Neural cell (in vitro differentiated cells): ENCODE data around the gene SNRNP35.

Experiments used
- CTCF ChIP-seq: fragments of 450-650 bp; IDR thresholded peaks from 2 replicates; pipeline ENCODE4 v1.5.1; 2014; ENCODE audit warnings: antibody characterized with exemption, mild to moderate bottlenecking, moderate library complexity; ENCODE audit not compliant: poor library complexity, severe bottlenecking
- EP300 ChIP-seq: fragments of 450-650 bp; conservative IDR thresholded peaks from 2 replicates; pipeline ENCODE4 v1.6.1; 2014; ENCODE audit warnings: antibody characterized with exemption, mild to moderate bottlenecking, moderate library complexity; ENCODE audit not compliant: poor library complexity, severe bottlenecking
- EZH2 ChIP-seq: fragments of 200-600, 300-800 bp; shearing (Covaris generic), sonication (generic); IDR thresholded peaks from 2 replicates; pipeline ENCODE4 v1.6.1; 2014; ENCODE audit warnings: antibody characterized with exemption, low read length, borderline replicate concordance, mild to moderate bottlenecking; ENCODE audit not compliant: insufficient read depth, poor library complexity, severe bottlenecking
- RAD21 ChIP-seq: fragments of 450-650 bp; conservative IDR thresholded peaks from 2 replicates; pipeline ENCODE4 v1.6.1; 2014; ENCODE audit warnings: antibody characterized with exemption, mild to moderate bottlenecking, moderate library complexity

GRCh38 chr12:123482876-123483275 lies 24.9 kb downstream of the SNRNP35 start:
- TF ChIP-seq EP300 = no peak
- TF ChIP-seq CTCF = no peak
- no peak for TF ChIP-seq EZH2
- TF ChIP-seq RAD21 = no peak
